UCSD-AML1 (cell line): ENCODE measurements around the gene FGF12.

Source experiments
- DNase-seq: peaks from one replicate; lab custom pipeline; 2025; ENCODE audit not compliant: unreplicated experiment; lab: John Stamatoyannopoulos, UW

FGF12 gene

DNA sequence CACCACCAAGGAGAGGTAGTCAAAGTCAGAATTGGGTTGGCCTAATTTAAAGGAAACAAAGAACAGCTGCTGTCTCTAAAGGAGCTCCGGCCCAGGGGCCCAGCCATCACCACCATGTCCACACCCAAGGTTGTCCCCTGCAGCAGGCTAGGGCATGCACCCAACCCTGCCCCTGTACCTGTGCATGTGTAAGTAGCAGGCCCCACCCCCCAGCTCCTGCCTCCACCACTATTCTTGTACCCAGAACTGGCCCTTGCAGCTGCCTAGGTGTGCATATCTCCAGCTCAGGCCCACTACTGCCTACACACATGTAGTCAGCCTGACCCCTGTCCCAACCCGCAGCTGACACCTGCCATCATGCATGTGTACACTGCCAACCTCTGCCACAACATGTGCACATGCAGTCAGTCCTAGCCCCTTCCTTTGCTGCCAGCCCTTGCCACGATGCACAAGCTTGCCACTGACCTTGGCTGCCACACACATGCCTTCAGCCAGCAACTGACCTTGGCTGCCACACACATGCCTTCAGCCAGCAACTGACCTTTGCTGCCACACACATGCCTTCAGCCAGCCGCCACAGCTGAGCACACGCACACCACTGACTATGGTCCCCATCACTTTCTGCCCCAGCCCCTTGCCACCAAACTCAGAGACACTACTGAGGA lies 39.7 kb downstream of the FGF12 start:
- DNase-seq: no peak

DNA sequence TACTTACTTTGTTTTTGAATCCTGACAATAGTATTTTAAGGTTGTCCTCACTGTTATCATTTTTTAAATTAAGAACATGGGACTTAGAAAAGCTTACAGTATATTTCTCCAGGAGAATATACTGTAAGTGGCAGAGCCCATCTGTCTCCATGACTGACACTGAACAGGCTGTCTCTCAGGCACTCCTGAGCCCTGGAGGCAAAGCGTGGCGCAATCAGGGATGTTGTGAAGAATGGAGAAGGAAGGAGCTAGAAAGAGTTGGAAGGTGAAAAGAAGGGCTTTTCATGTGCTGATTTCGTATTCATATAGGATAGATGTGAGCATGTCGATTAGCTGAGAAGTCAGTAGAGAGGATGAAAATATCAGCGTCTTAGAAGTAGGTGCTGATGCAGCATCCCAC lies 41.5 kb downstream of the FGF12 start:
- DNase-seq: no peak

DNA sequence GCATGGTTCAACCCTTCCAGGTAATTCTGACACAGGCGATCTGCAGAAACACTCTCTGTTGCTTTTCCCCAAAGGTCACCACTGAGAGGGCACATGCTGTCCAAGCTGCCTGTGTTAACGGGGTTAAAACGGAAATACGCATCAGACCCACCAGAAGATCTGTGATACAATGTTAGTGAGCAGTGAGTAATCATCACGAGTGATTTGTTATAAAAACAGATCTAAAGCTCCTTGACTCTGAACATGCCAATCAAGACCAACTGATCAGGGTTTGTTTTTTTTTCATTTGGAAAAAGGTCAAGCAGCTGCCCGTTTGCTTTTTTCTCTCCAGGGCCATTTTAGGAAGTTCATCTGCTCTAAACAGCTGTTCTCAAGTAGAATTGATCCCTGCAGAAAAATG lies 43.2 kb downstream of the FGF12 start:
- DNase-seq: no peak

DNA sequence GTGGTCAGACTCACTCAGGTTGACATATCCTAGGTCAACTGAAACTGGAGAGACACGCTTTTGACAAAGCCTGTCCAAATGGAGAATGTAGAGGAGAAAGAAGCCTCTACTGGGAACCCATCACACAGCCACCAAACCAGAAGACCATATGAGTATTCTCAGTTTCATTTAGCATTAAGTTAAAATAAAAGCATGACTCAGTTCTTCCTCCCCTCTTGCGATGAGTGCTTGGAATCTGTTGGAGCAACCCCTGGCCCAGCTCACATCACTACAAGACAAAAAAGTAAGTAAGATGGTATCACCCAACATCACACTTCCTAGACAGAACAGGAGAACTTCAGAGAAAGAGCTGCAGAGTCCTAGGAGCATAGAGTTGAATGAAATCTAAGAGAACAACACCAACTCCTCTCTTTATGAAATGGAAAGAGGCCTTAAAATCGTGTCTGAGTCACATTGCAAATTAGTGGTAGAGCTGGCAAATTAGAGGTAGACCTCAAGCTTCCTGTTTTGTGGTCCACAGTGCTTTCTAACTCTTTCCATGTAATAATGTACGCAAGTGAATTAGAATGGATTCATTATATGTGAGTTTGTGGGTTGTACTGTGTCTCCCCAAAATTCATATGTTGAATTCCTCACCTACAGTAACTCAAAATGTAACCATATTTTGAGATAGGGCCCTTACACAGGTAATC lies 51.2 kb downstream of the FGF12 start:
- DNase-seq: no peak

DNA sequence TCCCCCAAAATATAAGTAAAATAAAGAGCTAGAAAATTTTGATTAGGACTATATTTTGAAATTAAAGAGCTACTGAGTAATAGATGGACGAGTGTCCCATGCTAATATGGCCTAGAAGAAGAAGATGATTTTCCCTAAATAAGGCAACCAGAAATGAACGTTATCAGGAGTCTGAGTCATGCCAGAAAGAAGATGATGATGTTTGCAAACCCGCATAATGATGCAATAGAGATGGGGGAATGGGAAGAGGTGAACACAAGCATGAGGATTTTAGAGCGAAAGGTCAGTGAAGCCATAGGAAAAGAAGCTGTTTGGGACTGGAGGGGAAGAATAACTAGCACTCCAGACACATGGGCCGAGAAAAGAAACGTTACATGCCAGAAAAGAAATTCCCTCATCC lies 71.7 kb downstream of the FGF12 start:
- no peak for DNase-seq

DNA sequence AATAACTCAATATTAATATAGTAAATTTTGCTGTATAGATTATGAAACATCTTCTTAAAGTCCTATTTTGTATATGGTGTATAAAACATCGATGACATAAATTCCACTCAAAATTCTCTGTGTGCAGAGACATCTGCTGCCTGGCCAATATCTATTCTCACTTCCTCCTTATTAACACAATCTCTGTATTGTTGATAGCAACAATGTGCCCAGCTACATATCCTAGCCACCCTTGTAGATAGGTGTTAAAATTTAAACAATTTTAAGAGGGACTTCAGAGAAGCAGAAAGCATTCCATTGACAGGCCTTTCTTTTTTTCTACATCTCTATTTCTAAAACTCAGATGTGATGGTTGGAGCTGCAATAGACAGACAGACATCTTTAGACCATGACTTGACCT lies 72.3 kb downstream of the FGF12 start:
- DNase-seq: no peak

DNA sequence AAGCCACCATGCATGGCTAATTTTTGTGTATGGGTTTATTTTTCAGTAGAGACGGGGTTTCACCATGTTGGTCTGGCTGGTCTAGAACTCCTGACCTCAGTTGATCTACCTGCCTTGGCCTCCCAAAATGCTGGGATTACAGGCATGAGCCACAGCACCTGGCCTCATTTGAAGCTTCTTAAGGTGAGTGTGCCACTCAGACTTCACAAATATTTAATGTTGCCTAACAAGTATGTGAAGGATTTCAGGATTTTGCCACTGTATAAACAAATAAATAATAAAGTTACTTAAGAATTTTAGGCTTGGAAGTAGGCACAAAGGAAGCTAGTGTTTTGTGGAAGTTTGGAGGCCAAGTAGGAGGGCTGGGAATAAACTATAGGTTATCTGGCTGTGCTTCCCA lies 73.5 kb downstream of the FGF12 start:
- DNase-seq: no peak

DNA sequence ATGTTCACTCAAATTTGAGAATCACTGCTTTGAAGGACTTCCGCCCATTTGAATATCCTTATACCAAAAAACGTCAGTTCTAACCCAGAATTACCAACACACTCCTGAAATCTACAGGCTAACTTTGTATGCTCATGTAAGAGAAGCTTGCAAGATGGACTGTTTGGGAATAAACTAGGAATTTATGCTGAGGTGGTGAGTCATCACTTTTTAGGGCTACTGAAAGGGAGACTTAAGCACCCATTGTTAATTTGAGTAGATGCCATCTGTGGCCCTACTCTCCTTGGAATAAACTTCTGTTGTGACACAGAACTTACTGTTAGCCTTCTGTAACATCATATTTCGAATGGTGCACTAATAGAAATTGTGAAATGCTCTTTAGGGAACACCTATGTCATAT lies 74.6 kb downstream of the FGF12 start:
- no peak for DNase-seq

DNA sequence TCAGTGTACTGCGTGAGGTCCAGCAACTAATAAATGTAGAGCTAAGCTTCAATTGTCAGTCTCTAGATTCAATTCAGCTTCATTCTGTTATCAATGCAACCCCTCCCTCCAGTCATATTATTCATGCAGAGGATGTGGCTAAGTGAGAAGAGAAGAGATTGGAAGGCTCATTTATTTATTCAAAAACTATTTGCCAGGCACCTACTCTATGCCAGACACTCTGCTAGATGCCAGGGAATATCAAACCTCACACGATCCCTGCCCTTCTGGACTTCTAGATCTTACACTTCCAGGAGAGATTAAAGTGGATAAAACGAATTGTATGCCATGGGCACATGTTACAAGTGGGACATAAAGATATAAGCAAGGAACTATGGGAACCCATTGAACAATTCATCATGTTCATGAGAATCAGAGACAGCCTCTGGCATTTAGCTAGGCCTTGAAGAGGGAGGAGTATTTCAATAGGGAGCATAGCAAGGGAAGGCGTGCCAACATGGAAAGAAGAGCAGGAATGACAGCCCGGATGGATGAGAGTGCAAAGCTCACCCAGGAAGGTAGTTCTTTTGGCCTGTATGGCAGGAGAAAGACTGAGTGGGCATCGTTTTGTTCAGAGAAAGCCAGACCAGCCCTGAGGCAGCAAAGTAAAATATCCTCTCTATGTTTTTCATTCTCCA lies 75.4 kb downstream of the FGF12 start:
- DNase-seq: no peak

DNA sequence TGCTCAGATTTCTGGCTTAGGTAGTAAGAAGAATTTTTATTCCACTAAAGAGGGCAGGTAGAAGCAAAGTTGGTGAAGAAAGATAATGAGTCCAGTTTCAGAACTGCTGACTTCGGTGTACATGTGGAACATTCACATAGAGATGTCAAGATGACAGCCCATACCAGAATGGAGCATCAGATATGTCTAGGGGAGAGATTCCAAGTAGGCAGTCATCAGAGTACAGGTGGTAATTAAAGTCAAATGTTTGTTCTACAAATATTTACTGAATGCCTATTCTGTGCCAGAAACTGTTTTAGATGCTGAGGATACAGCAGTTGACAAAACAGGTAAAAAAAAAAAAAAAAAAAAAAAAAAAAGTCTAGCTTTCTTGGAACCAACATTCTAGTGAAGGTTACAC lies 81.9 kb downstream of the FGF12 start:
- DNase-seq: no peak

DNA sequence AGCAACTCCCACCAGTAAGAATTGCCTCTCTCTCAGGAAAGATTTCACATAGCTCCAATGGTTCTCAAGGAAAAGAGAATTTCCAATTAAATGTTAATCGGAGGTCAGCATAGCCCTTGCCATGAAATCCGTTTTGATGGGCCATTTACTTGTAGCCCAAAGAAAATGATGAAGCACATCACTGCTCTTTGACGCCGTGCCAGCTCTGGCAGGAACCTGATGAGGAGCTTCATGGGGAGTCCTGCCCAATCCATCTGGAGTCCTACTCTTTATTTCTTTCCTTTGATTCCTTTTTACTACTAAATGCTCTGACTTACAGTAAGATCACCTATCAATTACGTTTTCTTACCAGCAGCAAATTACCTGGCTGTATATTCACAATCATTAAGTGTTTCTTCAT lies 84.7 kb downstream of the FGF12 start:
- no peak for DNase-seq

DNA sequence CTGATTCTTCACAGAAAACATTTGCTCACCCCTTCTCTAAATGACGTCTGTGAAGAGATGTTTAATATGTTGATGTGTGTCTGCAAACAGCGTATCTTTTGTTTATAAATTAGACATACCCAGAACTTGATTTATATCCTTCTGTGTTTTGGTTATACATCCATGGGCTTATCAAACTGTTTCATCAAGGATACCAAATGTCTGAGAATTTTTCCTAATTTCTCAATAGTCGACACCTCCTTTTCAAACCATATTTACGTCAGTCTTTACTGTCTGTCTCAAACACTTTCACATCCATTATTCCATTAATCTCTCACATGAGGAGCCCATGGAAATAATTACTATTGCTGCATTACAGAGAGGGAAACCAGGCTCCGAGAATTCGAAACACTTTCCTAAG lies 85.4 kb downstream of the FGF12 start:
- no peak for DNase-seq

DNA sequence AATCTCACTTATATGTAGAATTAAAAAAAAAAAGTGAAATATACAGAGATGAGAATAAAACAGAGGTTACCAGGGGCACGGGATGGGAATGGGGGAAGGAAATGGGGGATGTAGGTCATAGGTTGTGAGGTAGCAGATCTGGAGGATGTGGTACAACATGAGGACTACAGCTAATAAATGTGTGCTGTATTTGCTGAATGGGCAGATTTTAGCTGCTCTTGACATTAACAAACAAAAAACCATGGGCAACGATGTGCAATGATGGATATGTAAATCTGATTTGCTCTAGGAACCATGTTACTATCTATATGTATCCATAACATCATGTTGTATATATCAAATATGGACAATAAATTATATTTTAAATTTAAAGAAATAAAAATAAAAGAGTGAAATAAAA lies 87.4 kb downstream of the FGF12 start:
- no peak for DNase-seq

DNA sequence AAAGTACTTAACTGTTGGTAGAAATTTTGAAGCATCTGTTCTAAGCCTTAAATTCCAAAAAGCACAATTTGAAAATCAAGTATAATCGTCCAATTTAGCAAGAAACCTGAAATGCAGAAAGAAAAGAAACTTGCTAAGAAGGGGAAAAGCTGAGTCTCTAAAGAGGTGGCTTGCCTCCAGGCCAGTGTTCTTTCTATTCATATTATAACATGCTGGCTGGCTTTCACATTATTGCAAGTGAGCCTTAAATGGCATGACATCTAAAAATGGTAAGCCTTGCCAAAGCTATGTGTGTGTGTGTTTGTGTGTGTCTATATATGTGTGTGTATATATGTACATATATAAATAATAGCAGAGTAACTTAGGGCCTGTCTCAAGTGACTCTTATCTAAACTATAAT lies 89.5 kb downstream of the FGF12 start:
- DNase-seq: no peak

DNA sequence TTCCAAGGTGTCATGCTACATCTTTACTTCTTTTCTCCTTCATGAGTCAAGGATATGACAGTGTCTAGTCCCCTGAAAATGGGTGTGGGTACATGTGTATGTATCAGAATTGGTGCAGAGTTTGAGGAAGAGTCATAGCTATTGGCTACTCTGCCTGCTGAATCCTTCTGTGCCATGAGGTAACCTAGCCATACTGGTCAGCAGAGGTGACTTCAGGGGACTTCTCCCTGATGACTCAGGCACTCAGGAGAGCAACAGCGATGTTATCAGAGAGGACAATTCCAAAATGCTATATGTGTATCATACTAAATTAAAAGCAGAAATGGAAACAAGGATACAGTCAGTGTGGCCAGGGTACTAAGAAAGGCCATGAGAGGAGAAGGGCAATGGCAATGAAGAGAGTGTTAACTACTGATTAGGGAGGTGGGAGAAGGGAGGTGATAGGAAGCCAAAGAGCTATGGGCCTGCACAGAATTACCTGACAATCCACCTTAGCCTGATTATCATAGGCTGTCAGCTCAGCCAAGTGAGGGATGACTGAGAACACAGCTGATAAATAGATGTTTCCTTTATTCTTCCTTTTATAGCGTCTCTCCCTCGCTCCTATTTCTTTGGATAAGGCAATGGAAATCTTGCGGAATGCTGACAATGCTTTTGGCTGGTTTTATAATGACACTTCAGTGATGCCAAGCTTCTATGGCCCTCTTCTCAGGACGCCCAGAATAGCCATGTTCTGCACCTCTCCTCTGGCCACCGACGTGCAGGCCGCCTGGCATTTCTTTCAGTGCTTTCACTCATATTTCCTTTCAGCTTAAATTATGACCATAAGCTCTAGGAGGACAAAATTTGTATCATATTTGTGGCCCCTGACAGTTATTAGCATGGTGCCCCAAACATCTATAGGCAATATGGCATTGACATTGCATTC lies 90.6 kb downstream of the FGF12 start:
- DNase-seq: no peak

DNA sequence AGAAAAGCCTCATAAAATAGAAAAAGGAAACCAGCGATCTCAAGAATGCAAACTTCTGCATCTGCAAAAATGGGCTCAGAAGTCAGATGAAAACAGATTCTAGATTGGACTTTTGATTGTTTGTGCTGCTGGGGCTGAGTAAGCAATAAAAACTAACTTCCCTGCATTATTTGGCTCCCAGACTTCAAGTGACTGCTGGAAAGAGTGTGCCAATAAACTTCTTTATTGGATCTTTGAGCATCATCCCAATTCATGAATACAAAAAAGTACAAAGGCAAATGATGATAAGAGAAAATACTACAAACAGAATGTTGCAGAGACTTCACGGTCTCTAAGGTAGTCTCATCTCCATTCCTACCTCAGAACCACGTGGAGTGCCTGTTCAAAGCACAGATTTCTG lies 97.9 kb downstream of the FGF12 start:
- no peak for DNase-seq

DNA sequence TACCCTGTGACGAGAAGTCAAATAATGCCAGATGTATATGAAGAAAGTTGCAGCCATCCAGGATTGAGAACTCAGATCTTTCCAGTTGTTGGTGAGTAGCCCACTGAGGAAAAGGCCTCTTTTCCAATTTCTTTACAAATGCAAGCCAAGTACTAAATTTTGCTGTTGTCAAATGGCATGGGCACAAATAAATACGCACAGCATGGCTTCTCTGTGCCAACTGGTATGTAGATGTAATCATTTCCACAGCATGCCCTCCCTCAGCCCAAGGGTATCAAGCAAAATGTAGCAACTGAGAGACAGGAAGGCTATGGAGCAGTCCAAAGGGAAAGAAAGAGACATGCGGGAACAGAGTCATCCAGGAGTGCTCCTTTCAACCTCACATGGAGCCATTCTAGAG lies 105.4 kb downstream of the FGF12 start:
- DNase-seq: no peak

DNA sequence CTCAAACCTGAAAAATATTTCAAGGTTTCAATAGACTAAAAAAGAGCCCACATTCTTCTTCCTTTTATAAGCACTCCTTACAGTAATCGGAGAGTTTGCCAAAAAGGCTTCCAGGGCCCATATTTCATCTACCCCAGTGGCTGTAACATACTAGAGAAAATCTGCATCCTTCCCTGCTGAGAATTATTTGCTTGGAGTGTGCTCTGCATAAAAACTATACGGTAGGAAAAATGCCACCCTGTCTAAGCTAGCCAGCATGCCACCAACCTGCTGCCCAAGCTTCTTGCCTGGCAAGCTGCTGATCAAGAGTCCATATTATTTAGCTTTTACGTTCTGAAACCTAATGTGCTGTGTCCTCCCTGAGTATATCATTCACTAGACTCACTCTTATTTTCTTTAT lies 107.1 kb downstream of the FGF12 start:
- no peak for DNase-seq

DNA sequence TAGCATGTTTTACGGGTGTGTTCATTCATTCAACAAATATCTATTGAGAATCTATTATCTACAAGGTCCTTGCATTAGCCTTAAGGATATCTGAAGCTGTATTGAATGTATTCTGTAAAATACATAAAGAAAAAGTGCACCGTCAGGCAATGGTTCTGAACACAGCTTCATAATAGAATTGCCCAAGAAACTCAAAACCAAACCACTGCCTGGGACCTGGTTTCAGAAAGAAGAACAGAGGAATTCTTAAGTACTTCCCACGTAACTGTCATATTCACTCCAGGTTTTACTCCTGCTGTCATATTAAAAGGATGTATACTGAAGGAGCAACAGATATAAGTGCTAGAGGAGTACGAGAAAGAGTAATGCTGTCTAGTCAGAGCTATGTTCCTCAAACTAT lies 115.9 kb downstream of the FGF12 start:
- no peak for DNase-seq

DNA sequence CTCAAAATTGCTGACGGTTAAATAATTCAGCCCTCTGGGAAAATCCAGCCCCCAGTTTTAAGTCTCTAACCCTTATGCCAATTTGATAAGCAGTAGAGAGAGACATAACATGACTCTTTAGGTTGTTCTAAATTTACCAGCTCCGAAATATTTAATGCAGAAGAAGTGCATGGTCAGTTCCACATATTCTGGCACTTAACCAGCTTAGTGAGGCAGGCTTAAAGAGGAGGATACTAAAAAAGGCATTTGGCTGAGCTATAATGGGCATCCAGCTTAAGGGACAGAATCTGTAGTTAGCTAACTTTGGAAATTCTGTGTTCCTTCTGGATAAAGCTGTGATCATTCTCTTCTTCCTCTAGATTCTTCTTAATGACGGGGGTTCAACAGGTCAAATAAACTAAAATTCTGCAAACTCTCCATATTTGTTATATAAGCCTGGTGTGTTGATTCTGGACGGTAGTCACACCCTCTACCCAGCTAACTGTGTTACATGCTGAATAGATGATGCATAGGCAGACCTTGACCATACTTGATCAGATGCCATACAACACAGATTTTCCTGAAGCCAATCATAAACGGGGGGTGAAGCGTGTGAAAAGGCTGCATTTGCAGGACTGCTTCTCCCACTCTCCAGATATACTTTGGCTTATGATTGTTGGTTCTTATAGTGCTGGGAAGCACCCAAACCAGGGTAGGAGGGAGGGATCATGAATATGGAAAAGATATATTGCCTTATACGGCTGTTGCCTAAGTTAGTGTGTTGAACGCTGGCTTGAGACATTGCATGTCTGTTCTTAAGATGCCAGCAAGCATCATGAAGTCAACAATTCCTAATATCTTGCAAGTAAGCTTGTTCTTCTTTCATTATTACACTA lies 118.4 kb downstream of the FGF12 start:
- DNase-seq: no peak

DNA sequence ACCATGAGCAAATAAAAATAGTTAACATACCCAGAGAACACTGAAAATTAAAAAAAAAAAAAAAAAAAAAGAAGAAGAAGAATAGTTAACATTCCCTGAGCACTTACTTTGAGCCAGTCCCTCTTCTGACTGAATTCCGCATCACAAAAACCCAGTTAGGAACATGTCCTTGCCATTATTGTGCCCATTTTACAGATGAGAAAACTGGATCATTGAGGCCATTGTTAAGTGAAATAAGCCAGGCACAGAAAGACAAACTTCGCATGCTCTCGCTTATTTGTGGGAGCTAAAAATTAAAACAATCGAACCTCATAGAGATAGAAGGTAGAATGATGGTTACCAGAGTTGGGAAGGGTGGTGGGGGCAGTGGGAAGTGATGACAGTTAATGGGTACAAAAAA lies 119.5 kb downstream of the FGF12 start:
- no peak for DNase-seq
